HepG2 (cell line): Measurements from ENCODE around the gene BIRC2. TPM values are rescaled to one million over a fixed set of nuclear protein-coding genes. Genes with fewer than 3 reads are reported as not detected.

ENCODE experiments used
- CENPX ChIP-seq: sonication (generic); formaldehyde crosslinking; IDR thresholded peaks from 2 replicates; pipeline ENCODE4 v1.9.0; 2021; ENCODE audit warnings: mild to moderate bottlenecking, missing genetic modification reagents, moderate library complexity
- DBP ChIP-seq: sonication (generic); formaldehyde crosslinking; IDR thresholded peaks from 2 replicates; pipeline ENCODE4 v1.4.0; 2020; ENCODE audit warnings: missing genetic modification reagents; ENCODE audit errors: not compliant biosample characterization
- FUBP1 ChIP-seq: sonication (generic); formaldehyde crosslinking; IDR thresholded peaks from 2 replicates; pipeline ENCODE4 v1.5.1; 2020; ENCODE audit warnings: missing genetic modification reagents, mild to moderate bottlenecking, borderline replicate concordance
- JDP2 ChIP-seq: sonication (generic); formaldehyde crosslinking; IDR thresholded peaks from 2 replicates; pipeline ENCODE4 v1.8.1; 2022; ENCODE audit warnings: missing genetic modification reagents, borderline replicate concordance
- NAIF1 ChIP-seq: sonication (generic); formaldehyde crosslinking; IDR thresholded peaks from 2 replicates; pipeline ENCODE4 v1.5.0; 2020; ENCODE audit warnings: mild to moderate bottlenecking, missing genetic modification reagents, borderline replicate concordance
- THAP9 ChIP-seq: sonication (generic); formaldehyde crosslinking; IDR thresholded peaks from 2 replicates; pipeline ENCODE4; 2020; ENCODE audit warnings: missing genetic modification reagents, mild to moderate bottlenecking, borderline replicate concordance
- ZBTB2 ChIP-seq: sonication (generic); formaldehyde crosslinking; IDR thresholded peaks from 2 replicates; pipeline ENCODE4 v1.8.0; 2022; ENCODE audit warnings: low read depth, missing genetic modification reagents
- ZNF296 ChIP-seq: sonication (generic); formaldehyde crosslinking; conservative IDR thresholded peaks from 2 replicates; pipeline ENCODE4 v1.5.0; 2020; ENCODE audit warnings: mild to moderate bottlenecking, missing genetic modification reagents
- ZNF574 ChIP-seq: sonication (generic); formaldehyde crosslinking; IDR thresholded peaks from 2 replicates; pipeline ENCODE4 v1.4.0; 2020; ENCODE audit warnings: missing genetic modification reagents
- ZNF589 ChIP-seq: sonication (generic); formaldehyde crosslinking; conservative IDR thresholded peaks from 2 replicates; pipeline ENCODE4 v1.8.0; 2022; ENCODE audit warnings: mild to moderate bottlenecking, moderate library complexity, missing genetic modification reagents
- ZNF710 ChIP-seq: sonication (generic); formaldehyde crosslinking; IDR thresholded peaks from 2 replicates; pipeline ENCODE4 v1.5.0; 2020; ENCODE audit warnings: mild to moderate bottlenecking, missing genetic modification reagents, borderline replicate concordance
- ZNF781 ChIP-seq: sonication (generic); formaldehyde crosslinking; IDR thresholded peaks from 2 replicates; pipeline ENCODE4 v1.5.1; 2020; ENCODE audit warnings: borderline replicate concordance, mild to moderate bottlenecking, missing genetic modification reagents; ENCODE audit errors: not compliant biosample characterization
- polyA plus RNA-seq, 8 experiments: library from polyadenylated mRNA; depleted of rRNA in 3 of 8; stranded (reverse) in 7 of 8; unstranded in 1 of 8; fragments of >200 nt; fragmentation: Illumina TruSeq in 4 of 8; extraction: Trizol in 4 of 8; gene quantifications; 2 replicates each; pipeline versions ENCODE4 v1.2.1 to v1.2.3, GENCODE V29; 2011 to 2016; ENCODE audit warnings: low read depth in 4 of 8, missing spikeins in 1 of 8, mixed read lengths in 1 of 8; ENCODE audit not compliant: insufficient read depth in 1 of 8
- total RNA-seq, 5 experiments: library from RNA; depleted of rRNA; stranded (reverse); fragments of >200 nt; fragmentation: Illumina TruSeq; extraction: Trizol; gene quantifications; 2 replicates each; pipeline ENCODE4 v1.2.3, GENCODE V29; 2016; ENCODE audit warnings: low read depth in 1 of 5

Gene BIRC2
- total and polyA plus RNA-seq, 2 of the 13 experiments (the other 11 are each of a cell fraction or from before 2014, with no cell fraction given), result 61.7 to 62.2 TPM

- TF ChIP-seq ZNF574 (CRISPR knock-in tag) (peak; percentile 12; the same call in 1 of the 2 replicates), ZBTB2 (CRISPR knock-in tag) (no peak), ZNF296 (CRISPR knock-in tag) (no peak), ZNF781 (CRISPR knock-in tag) (no peak), THAP9 (CRISPR knock-in tag) (no peak), DBP (CRISPR knock-in tag) (no peak), FUBP1 (CRISPR knock-in tag) (no peak), ZNF710 (CRISPR knock-in tag) (peak; percentile 58; the same call in 1 of the 2 replicates), JDP2 (CRISPR knock-in tag) (no peak), CENPX (no peak), ZNF589 (CRISPR knock-in tag) (no peak), NAIF1 (CRISPR knock-in tag) (0 out of 2 replicates have a peak, but pooled peaks have one; percentile 50)
These were observed 29.8 kb upstream of the BIRC2 start, which contains the start of gene BIRC3 (continued) for GRCh38 chr11:102317099-102317767.
